SK-N-SH (cell line): ENCODE results near the gene GOLM1.

Experiments
- TEAD4 ChIP-seq: IDR thresholded peaks from 2 replicates; pipeline ENCODE4 v1.4.0; 2012; ENCODE audit warnings: mild to moderate bottlenecking, borderline replicate concordance; ENCODE audit not compliant: insufficient read depth
- USF2 ChIP-seq: fragments of 150-350 bp; IDR thresholded peaks from 2 replicates; pipeline ENCODE4 v1.6.1; 2017; ENCODE audit warnings: antibody characterized with exemption, low read length, low read depth, borderline replicate concordance
- TF ChIP-seq, protein P1 (sequence below): fragments of 200-600 bp; sonication (generic); IDR thresholded peaks from 2 replicates; pipeline ENCODE4 v1.6.1; 2017; ENCODE audit warnings: antibody characterized with exemption, mild to moderate bottlenecking, moderate library complexity

DNA sequence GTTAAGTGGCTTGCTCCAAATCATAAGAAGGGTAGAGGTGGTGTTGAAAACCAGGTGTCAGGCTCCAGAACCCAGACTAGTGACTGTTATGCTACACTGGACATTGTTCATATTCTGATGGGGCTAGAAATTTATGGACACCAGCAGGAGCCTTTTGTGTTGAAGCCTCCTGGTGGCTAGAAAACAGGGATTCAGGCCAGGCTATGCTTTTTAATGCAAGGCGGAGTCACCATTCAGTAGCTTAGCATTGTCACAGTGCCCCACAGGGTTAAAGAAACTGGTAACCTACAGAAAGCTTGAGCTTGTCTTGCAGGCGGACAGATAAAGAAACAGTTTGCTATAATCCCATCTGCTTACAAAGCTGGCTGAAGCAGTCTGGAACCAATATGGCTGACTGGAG lies 23.0 kb upstream of the GOLM1 start:
- TF ChIP-seq TEAD4 (no peak), USF2 (no peak)
- TF ChIP-seq, protein P1, sequence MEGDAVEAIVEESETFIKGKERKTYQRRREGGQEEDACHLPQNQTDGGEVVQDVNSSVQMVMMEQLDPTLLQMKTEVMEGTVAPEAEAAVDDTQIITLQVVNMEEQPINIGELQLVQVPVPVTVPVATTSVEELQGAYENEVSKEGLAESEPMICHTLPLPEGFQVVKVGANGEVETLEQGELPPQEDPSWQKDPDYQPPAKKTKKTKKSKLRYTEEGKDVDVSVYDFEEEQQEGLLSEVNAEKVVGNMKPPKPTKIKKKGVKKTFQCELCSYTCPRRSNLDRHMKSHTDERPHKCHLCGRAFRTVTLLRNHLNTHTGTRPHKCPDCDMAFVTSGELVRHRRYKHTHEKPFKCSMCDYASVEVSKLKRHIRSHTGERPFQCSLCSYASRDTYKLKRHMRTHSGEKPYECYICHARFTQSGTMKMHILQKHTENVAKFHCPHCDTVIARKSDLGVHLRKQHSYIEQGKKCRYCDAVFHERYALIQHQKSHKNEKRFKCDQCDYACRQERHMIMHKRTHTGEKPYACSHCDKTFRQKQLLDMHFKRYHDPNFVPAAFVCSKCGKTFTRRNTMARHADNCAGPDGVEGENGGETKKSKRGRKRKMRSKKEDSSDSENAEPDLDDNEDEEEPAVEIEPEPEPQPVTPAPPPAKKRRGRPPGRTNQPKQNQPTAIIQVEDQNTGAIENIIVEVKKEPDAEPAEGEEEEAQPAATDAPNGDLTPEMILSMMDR: 0 out of 2 replicates have a peak, but pooled peaks have one; percentile 10
